Measurements from ENCODE around the gene SIK2.
"Not testable (repeated sequence)": the region's sequence is repeated elsewhere in the genome, so short reads cannot be mapped to it uniquely, and the experiment has no call there.

Gene SIK2

GRCh38 chr11:111699579-111700156, 97.4 kb downstream of the SIK2 start:
- DNase-seq (ENCODE audit: low read depth), result no peak

DNA sequence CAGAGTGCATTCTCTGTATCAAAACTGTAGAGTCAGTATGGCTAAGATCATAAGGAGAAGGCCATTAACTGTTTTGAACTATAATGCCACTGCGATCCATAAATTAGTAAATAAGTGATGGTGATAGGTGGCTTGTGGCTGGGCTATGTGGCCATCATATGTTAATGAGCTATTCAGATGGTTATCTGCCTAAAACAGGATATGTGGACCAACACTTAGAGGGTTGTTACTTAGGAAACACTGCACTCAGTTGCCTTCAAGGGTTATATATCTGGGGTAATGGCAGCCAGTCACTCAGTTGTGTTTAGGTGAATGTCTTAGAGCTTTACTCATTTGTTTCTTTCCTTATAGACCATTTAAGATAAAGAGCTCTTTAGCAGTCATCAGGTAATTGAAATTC, 97.9 kb downstream of the SIK2 start:
- no peak for DNase-seq (ENCODE audit: low read depth)

DNA sequence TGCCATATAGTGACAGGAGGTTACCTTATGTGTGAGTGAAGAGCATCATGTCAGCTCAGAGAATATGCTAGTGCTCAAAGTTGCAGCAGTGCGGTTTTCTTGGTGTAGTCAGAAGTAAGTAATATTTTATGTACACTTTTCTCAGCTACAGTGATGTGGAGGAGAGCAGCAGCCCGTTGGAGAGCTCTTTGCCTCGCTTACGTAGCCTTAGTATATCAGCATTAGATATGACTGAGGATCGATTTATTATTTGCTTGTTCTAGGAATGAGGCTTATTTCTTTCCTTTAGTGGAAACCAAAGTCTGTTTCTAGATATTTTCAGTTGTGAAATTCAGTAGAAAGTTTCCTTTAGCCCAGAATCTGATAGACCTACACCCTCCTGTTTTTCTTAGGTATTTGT, 100.4 kb downstream of the SIK2 start:
- no peak for DNase-seq (ENCODE audit: low read depth)

GRCh38 chr11:111703576-111703975, 101.3 kb downstream of the SIK2 start:
- DNase-seq (ENCODE audit: low read depth), result no peak

DNA sequence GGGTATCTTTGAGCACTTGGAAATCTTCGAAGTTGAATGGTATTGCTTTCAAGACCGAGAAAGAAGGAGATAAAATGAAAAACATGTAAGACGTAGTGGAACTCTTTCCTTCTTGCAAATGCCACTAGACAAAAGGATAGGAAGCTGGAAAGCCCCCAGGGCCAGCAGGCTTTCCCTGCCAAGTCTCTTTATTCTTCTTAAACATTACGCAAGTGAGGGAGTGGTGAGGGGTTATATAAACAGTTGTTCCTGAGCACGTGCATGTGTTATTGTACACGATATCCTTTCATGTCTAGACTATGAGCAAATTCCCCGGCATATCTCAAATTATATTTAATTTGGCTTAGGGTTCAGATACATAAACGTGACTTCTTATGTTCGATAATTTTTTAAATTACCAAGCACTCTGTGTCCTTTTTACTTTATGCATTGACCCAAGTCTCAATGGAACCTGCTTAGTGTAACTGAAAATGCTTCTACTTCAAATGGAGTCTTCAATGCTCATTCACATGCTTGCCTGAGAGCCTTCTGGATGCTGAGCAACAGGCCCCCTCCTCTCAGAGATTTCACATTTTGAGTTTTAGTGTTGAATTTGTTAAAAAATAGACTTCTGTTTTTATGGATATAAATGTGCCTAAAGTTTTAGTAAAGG, 104.9 kb downstream of the SIK2 start:
- peak; percentile 45 for DNase-seq (ENCODE audit: low read depth)

GRCh38 chr11:111707691-111708067, 105.4 kb downstream of the SIK2 start:
- no peak for DNase-seq (ENCODE audit: low read depth)

GRCh38 chr11:111714522-111714921, 112.3 kb downstream of the SIK2 start:
- no peak for DNase-seq (ENCODE audit: low read depth)

DNA sequence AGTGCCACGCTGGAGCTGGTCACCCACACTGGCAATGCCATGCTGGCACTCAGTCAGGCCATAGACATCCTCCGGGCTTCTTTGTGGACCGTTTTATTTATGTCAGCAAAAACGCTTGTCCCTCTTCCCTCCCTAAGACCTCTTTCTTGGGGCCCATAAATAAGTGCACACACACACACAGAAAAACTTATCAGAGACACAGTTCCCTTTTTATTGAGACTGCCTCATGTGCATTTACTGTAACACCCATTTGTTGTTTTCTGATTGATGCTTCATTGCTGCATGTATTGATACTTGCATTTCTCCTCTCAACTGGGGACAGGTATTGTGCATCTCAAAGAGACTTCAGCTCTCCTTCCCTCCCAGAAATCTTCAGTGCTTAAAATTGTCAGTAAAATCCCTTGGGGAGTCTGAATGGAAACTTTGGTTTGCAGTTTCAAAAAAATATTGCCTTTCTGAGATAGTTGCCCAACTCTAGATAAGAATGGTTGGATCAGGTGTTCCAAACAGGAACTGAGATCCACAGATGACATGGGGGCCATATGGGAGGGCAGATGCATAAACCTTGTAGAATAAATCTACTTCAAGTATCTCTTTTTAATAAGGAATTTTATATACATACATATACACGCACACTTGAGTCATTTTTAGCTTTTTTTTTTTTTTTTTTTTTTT, 113.0 kb downstream of the SIK2 start:
- no peak for DNase-seq (ENCODE audit: low read depth)

GRCh38 chr11:111717660-111718059, 115.4 kb downstream of the SIK2 start:
- DNase-seq (ENCODE audit: low read depth), result not testable (repeated sequence)

DNA sequence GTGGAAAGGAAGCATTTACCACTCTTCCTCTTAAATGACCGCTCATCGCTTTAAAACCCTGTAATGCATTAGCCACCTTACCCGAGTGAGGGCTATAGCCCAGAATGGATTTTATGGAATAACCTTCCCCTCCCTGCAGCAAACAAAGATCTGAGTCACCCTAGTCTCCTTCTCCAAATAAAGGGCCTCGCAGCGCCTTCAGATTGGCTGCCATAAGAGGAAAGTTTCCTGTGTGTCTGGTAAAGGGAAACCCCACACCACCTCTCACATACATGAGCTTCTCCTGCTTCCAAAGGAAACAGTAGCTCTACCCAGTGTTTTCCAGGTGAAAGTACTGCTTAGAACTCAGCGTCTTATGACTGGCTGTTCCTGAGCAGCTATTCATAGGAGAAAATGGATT, 116.2 kb downstream of the SIK2 start:
- peak; percentile 61 for DNase-seq (ENCODE audit: low read depth)

DNA sequence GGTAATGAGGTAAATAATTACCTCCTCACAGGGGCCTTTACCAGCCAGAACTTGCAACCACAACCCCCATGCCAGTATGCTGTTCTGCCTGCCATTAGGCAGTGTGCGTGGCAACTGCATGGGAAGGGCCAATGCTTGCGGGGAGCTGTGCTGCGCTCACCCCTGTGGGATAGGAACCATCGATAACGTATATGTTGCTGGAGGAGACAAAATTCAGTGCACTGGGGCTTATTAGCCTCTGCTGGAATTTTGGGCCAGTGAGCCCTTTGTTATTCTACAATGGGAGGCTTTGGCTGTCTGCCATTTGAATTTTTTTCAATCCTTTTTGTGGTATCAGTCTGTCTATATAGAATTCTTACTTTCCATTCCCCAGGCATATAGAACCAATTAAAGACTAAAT, 116.6 kb downstream of the SIK2 start:
- no peak for DNase-seq (ENCODE audit: low read depth)

DNA sequence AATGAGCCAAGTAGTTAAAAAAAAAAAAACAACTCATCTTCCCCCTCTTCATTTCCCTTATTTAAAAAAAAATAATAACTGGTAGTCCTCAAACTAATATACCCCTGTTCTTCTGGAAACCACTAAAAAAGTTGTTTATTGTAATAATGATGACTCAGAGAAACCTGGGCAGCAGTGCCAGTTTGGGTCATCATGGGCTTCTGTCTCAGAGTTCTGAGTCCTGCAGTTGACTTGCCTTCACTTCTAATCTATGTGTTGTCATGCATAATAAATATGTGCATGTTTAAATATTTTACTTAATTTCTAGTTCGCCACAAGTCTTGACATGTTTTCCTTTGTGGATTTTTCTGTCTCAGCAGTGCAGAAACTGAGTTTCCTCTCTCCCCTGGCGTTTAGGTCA, 117.1 kb downstream of the SIK2 start:
- no peak for DNase-seq (ENCODE audit: low read depth)

DNA sequence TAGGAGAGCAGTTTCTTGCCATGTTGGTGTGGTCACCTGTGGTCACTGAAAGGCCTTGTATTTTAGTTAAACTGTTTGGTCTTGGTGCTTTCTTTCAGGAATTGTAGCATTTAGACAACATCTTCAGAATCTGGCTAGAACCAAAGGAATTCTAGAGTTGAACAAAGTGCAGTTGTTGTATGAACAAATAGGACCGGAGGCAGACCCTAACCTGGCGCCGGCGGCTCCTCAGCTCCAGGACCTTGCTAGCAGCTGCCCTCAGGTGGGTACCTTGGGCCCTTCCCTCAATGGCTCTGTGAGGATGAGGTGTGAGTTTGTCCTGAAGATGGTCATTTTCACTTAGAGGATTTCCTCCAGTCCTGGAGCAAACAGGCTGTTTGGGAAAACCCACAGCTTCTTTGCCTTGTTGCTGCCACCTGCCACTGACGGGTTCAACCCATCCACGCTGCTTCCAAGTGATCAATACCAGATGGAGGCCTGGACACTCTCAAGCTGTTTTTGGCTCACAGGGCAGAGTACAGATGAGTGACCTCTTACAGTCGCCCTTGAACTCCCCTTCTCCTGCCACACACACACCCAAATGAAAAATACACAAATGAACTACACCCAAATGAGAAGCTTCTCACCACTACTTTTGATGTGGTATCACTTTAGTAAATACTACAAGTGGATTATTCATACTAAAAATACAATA, 118.7 kb downstream of the SIK2 start:
- DNase-seq (ENCODE audit: low read depth), result no peak

DNA sequence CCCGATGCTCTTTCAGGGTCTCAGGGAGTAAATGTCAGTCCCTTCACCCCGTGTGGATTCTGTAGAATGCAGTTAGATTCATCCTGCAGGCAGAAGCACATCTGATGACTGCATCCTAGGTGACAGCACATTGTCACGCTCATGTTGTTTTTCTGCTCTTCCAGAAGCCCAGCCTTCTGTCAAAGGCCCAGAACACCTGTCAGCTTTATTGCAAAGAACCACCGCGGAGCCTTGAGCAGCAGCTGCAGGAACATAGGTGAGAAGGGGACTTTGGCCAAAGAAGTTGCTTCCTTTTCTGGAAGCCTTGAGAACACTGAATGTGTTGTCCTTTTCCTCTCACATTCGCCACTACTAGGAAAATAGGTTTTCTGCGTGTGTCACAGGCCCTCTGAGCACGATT, 120.3 kb downstream of the SIK2 start:
- no peak for DNase-seq (ENCODE audit: low read depth)

DNA sequence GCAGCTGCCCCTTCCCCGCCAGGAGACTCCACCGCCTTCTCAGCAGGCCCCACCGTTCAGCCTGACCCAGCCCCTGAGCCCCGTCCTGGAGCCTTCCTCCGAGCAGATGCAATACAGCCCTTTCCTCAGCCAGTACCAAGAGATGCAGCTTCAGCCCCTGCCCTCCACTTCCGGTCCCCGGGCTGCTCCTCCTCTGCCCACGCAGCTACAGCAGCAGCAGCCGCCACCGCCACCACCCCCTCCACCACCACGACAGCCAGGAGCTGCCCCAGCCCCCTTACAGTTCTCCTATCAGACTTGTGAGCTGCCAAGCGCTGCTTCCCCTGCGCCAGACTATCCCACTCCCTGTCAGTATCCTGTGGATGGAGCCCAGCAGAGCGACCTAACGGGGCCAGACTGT, 121.3 kb downstream of the SIK2 start:
- DNase-seq (ENCODE audit: low read depth), result no peak

DNA sequence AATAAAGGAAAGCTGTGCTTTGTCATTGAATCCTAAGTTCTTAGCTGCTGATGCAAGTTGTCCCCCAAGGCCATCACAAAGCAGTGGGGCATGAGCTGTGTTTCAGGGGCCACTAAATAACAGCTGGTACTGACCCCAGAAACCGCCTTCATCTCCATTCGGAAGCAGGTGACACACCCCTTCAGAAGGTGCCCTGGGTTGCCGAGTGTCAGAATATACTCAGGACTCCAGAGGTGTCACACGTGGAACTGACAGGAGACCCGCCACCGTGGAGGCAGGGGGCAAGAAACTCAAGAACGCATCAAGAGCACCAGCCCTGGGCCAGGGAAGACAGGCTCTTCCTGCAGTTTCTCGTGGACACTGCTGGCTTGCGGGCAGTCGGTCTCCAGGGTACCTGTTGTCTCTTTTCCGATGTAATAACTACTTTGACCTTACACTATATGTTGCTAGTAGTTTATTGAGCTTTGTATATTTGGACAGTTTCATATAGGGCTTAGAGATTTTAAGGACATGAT, 122.4 kb downstream of the SIK2 start:
- DNase-seq (ENCODE audit: low read depth), result no peak

DNA sequence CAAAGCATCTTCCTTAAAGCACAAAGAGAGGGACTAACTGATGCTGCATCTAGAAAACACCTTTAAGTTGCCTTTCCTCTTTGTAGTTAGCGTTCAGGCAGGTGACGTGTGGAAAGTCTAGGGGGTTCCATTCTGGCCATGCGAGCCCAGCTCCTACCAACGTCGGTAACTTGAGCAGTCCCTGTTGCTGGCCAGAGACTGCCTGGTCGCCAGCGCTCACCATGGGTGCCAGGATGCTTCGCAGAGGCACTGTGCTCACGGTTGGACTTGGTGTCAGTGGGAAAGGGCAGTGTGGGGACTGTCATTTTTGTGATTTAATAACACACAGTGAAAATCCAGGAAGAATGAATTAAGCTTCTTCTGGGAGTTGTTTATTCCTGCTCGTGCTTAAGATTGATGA, 123.4 kb downstream of the SIK2 start:
- DNase-seq (ENCODE audit: low read depth), result no peak

DNA sequence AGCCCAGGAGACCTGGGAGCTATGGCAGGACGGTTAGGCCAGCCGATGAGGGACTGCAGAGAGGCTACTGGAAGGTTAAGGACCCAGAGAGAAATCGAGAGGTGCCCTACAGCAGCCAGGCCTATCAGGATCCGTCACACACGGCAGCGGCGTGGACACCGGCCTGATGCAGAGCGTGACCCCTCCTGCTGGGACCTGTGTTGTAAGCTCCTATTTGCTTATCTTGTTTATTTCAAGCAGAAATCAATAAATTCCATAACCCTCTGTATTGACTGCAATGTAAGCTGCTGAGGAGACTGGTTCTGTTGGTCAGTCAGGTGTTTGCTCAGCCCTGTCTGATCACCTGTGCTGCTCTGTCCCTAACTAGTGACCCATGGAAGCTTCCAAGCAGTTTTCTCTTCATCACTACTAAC, 124.1 kb downstream of the SIK2 start:
- no peak for DNase-seq (ENCODE audit: low read depth)

- DNase-seq (ENCODE audit: low read depth), result no peak
Measured at GRCh38 chr11:111727431-111727830, 125.2 kb downstream of the SIK2 start.

GRCh38 chr11:111729071-111729830, 127.0 kb downstream of the SIK2 start:
- DNase-seq (ENCODE audit: low read depth), result no peak

DNA sequence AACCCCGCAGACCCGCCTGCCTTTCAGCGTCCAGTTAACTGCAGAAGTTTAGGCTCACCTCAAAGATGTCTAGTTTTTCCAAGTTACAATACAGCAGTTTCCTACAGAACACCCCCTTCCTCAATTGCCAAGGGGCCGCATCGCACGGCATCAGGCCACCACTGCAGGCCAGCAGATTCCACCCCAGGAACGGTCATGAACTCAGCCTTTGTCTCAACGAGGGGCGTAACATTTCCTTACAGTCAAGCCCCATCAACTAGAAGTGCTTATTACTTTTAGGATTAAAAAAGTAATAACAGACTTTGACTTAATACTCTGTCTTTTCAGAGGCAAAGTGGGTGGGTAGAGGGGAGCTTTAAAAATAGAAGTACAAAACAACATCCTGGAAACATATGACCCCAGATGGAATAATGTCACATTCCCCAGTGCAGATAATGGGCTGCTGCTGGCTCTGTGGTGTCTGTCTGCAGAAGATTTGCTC, 127.6 kb downstream of the SIK2 start:
- DNase-seq (ENCODE audit: low read depth), result no peak

All from stromal cell of bone marrow (primary cell).